NCI-H187 (cell line): ENCODE measurements around the gene TOX2.
"Not testable (repeated sequence)": the region's sequence is repeated elsewhere in the genome, so short reads cannot be mapped to it uniquely, and the experiment has no call there.

Experiments used
- DNase-seq, 2 experiments: peaks; one replicate each; lab custom pipeline; 2025; lab: John Stamatoyannopoulos, UW

Gene TOX2

DNA sequence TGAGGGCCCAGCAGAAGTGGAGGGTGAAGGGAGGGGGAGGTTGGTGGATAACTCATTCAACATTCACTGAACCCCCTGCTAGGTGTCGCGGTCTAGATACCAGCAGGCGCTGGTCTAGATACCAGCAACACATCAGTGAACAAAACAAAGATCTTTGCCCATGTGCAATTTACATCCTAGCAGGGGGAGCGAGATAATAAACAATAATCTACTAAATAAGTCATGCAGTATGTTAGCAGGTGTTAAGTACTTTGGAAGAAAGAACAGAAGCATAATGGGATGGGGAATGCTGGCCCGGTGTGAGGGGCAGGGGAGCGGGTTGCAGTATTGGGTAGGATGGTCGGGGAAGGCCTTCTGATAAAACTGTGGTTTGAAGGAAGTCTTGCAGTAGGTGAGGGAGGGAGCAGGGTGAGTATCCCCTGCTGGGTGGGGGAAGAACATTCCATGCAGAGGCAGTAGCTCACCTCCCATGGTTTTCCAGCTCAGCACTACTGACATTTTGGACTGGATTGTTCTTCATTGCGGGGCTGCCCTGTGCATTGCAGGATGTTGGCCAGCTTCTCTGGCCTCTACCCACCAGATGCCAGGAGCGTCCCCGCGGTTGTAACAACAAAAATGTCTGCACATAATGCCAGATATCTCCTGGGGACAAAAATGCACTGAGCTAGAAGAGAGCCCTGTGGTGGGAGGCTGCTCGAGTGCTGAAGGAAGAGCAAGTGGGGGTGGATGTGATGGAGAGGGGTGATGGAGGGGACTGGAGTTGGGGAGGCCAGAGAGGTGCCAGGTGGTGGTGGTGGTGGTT, 117.3 kb downstream of the TOX2 start:
- DNase-seq, result no peak

DNA sequence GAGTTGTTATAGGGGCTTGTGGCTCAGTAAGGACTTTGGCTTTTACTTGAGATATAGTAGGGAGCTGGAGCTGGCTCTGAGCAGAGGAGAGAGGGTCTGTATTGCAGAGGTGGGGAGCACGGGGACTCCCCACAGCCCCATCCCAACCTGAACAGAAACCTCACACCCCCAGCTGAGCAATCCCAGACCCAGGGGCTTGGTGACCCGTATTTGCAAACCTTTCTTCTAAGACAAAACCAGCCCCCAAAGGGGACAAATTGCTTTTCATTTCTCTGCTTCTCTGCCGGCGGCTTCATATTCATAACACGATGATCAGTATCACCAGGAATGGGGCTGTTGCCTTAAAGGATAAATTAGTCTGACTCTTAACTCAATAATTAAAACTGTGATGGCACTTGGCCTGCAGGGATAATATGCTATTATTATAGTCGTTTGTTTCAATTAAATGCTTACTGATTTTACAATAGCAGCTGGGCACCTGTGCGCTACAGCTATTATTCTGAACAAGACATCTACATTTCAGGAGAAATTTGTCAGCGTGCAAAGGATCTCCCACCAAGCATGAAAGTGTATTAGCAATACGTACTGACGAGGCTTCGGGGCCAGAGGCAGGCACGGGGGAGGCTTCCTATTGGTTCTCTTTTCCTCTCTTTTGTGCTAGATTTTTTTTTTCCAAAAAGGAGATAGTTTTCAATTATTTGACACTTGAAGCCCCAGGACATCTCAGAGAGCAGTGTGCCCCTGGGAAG, 118.1 kb downstream of the TOX2 start:
- DNase-seq, result no peak

DNA sequence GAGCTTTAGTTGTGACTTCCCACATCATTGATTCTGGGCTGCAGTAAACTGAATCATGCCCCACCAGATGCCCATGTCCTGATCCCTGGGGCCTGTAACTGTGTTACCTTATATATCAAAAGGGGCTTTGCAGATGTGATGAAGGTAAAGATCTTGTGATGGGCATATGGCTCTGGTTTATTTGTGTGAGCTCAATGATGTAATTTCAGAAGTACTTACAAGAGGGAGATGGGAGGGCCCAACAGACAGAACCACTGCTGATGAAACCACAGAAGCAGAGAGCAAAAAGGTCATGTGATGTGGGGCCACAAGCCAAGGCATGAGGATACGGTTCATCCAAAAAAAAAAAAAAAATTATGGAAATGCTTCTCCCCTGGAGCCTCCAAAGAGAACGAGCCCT, 118.7 kb downstream of the TOX2 start:
- no peak for DNase-seq

DNA sequence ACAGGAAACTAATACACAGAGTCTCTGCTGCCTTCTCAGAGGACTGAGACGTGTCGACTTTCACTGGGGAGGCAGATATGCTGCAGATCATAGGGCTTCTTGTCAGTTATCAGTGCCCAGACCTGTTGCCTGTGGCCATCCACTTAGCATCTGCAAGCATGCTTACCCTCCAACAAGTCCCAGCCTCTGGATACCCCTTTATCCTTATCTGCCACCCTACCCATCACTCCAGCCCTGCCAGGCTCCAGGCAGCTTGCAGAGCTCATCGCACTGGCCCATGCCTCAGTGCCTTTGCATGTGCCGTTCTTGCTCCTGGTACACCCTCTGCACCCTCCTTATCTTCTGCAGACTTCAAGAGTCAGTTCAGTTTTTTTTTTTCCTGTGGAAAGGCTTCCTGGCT, 119.2 kb downstream of the TOX2 start:
- DNase-seq, result no peak

DNA sequence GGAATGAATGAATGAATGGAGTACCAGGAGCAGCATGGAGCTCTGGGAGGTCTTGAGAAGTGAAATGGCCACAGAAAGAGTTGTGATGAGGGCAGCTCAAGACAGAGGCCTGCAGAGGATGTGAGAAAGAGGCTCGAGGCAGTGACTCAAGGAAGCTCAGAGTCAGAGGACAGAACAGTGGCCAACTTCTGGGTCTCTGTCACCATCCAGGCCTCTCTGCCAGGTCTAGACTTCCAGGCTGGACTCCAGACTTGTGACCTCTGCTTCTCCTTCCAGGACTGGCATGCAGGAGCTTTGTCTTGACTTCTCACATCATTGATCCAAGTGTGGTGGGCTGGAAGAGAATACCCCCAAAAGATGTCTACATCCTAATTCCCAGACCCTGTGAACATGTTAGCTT, 119.8 kb downstream of the TOX2 start:
- DNase-seq, result no peak

DNA sequence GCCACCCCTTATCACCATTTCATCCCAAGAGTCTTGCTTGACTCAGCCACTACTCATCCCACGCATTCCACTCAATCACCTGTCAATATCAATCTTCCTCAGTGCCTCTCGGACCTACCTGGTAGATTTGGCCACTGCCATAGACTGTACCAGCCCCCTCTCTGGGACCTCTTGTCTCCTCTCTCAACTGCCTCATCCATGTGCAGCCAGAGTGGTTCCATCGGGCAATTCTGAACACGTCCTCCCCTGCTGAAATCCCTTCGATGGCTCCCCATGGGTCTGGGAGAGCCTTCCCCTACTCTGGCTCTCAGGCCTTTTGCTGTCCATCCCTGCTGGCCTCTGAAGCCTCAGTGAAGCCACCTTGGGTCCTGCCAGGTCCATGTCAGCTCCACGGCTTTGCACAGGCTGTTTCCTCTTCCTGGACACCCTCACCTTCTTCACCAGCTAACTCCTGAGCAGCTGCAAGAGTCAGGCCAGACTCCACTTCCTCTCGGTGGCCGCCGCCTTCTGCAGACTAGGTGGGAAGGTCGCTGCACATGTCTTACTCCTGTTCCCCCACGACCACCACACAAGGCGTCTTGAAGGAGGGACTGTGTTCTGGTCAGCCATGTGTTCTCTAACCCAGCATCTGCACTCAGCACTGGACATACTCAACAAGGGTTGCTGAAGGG, 120.4 kb downstream of the TOX2 start:
- no peak for DNase-seq

DNA sequence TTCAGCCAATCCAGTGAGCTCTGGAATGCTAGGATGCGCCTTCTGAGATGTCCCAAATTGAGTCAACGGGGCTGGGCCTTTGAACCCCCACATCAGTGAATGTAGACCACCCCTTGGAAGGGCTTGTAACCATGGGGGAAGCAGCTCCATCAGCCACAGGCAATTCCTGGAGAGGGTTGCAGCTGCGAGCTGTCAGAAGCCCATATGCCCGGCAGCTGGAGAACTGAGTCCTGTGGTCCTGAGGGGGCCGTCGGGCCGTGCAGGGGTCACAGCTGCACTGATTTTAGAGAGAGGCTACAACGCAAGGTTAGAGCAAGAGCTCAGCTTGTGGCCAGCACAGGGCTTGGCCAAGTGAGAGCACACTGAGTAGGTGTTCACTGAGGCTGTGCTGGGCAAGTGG, 121.3 kb downstream of the TOX2 start:
- DNase-seq, result no peak

DNA sequence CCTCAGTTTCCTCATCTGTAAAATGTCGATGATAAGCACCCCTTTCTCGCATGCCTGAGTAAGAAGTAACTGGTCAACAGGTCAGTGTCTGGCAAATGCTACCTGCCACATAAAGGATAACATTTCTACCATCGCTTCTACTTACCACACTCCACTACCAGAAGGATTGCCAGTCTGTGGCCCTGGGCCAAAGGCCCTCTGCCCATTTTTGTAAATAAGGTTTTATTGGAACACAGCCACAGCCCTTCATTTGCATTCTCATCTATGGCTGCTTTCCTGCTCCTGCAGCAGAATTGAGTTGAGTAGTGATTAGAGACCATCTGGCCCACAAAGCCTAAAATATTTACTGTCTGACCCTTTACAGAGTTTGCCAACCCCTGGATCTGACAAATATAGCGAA, 121.8 kb downstream of the TOX2 start:
- DNase-seq, result no peak

DNA sequence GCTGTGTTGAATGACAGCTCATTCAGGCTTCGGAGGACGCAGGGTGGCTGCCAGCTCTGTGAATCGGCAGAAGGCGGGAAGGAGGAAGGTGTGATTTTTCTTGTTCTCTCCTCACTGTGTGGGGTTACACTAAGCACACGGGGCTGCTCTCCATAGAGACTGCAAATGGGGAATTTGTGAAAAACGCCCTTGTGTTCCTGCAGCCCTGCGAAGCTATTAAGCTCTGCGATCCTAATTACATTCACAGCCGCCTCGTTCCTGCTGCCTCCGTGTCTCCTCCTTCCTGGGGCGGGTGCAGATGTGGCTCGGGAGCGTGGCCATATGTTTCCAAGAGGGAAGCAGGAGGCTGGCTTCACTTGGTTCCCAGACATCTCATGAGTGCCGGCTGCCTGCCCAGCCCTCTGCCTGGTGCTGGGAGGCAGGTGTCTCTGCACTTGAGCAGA, 124.0 kb downstream of the TOX2 start:
- DNase-seq, result peak; percentile 80 to 89

DNA sequence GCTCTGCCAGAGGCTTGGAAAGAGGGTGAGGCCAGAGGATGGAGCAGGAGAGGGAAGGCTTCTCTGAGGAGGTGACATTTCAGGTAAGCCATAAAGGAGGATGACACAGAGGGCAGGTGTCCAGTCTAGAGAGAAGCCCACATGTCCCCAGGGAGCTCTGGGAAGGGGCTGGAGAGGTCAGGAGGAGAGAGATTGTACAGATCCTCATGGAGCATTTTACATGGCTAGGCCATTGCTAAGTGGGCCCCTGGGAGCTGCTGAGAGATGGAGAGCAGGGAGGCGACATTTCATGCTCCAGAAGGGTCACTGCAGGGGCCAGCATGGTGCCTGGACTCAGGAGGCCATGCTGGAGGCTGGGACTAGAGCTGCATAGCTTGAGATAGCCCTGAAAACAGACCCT, 124.5 kb downstream of the TOX2 start:
- DNase-seq, result no peak

DNA sequence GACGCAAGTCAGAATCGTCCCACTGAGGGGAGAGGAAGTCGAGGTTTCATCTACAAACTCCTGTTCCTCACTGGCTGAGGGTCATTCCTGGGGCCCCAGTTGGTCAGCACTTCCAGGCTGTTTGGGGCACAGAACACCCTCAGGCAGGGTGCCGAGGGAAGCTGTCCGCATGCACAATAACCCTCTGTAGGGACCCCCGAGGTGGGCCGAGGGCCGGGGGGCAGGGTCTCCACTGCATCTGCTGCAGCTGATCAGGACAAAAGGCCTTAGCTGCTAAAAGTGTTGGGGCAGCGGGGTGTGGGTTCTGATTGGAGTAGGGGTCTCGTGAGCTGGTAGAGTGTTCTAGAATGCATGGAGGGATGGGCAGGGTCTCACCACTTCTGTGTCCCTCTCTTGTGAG, 125.1 kb downstream of the TOX2 start:
- no peak for DNase-seq

DNA sequence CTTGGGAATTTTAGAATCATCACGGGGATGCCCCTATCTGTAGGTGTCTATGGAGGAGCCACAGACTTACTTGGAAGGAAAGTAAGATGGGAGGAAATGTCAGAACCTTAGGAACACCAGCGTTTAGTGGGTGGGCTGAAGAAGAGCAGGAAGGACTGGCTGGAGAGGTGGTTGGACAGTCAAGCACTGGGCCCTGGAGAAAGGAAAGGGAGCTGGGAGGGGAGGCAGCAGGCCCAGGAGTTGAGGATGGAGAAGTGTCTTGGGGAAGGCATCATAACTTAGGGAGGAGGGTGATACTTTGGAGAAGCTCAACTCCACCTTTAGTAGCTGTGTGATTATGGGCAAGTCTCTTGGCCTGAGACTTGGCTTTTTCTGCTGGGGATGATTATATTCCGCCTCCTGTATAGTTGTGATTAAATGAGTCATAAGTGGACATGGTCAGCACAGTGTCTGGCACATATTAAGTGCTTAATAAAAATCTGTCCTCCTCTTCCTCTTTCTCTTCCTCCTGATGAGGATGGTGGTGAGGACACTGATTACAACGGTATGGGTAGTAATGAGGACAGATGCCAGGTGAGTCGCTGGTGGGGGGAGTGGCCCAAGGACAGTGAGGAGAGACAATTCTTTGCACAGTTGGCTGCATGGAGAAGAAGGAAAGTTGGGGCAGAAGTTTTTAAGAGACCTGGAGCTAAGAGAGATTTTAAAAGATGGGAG, 125.7 kb downstream of the TOX2 start:
- no peak for DNase-seq

DNA sequence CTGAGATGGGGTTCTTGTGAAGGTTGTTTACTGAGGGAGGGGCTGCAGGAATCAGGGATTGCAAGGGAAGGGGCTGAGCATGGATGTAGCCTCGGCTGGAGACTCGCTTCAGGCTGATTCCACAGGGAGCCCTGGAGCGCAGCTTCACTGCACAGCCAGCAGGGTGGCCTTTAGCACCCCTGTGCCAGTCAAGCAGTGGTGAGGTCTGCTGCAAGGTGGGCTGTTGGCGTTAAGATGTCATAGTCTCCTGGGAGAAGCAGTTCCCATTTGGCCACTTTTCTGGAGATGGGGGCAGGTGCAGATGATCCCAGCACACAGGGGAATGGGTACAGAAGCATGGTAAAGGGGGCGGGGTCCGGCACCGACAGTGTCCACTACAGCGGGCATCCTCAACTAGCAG, 126.3 kb downstream of the TOX2 start:
- DNase-seq, result no peak

DNA sequence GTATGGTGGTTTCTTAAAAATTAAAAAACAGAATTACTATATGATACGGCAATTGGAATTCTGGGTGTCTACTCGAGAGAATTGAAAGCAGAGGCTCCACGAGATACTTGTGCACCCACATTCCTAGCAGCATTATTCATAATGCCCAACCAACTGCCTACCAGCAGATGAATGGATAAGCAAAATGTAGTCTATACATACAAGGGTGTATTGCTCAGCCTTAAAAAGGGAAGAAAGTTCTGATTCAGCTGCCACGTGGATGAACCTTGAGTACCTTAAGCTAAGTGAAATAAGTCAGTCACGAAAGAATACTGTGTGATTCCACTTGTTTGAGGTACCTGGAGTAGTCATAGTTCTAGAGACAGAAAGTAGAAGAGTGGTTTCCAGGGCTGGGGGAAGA, 130.1 kb downstream of the TOX2 start:
- not testable (repeated sequence) for DNase-seq

DNA sequence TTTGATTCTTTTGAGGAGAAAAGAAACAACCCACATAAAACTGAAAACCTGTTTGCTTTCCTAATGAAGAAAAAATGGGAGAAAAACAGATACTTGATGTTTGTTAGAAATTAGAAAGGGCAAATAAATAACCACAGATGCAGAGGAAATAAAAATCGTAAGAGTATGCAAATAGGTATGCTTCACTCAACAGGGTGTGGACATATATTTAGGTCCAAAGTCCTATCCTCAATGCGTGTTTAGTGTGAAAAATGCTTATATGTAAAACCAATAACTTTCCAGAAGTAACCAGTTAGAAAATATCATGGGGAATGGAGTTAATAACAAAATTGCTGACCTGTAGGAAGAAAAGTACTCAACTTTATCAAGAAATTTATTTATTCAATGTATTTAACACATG, 135.7 kb downstream of the TOX2 start:
- no peak for DNase-seq

DNA sequence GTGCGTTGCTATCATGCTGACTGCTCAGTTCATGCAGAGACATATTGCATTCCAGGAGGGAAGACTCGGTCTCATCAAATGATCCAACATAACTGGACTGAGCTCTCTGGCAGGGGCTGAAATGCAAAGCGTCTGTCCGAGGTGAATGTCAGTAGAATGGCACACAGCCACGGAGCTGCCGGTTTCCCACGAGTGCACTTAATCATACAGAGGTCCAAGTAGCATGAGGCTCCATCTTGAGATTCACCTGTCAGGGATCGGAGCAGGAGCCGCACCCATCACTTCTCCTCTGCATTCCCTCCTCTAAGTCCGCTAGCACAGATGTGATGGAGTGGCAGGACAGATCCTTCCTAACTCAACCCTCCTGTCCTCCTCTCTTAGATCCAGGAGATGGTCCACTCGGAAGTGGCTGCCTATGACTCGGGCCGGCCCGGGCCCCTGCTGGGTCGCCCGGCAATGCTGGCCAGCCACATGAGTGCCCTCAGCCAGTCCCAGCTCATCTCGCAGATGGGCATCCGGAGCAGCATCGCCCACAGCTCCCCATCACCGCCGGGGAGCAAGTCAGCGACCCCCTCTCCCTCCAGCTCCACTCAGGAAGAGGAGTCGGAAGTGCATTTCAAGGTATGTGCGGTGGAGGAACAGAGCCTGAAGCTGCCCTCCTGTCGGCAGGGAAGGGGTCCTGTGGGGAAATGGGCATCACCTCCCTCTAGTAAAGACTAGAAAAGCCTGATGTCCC, 136.4 kb downstream of the TOX2 start:
- DNase-seq, result no peak

DNA sequence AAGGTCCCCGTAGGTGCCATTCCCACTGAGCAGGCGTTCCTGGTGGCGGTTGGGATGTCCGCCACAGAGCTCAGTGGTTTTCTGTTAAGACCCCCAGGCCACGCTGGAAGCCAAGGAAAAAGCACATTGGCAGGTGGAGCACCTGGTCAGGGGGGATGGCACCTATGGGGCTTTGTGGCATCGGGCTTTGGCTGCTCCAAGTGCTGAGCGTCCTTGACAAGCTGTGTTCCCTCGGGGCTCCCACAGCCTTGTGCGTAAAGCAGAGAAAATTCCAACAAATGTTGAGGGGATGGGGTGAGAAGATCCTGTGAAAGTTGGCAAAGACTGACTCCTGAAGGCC, 137.0 kb downstream of the TOX2 start:
- no peak for DNase-seq

DNA sequence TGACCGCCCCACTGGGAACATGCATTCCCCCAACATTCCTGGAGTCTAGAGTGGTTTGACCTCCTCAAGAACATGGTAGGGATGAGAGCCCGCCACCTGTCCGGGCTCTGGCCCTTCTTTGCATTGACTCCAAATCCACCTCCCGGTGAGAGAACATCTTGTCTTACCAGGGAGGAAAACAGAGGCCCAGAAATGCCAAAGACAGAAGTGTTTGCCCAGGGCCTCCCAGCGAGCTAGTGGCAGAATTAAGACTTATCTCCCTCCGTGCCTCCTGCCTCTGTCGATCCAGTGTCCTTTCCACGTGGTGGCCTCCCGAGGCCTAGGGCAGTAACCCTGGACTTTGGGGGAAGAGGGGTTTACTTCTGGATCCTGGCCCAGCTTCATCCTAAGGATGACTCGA, 137.5 kb downstream of the TOX2 start:
- no peak for DNase-seq

DNA sequence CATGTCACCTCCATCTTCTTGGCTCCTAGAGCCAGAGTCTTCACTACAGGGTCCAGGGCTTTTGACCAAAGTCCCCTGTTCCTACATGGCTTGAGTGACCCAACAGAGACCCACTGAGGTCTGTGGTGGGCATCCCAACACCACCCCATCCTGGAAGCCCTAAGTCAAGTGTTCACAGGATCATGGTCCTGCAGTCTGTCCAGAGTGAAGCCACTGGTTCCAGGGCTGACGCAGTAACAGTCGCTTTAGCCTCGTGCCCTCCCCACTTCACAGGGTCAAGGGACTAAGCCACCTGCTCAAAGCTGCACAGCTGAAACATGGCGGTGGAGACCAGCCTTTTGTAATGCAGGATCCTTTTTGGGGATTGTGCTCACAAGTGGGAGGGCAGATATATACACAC, 138.4 kb downstream of the TOX2 start:
- DNase-seq, result no peak

DNA sequence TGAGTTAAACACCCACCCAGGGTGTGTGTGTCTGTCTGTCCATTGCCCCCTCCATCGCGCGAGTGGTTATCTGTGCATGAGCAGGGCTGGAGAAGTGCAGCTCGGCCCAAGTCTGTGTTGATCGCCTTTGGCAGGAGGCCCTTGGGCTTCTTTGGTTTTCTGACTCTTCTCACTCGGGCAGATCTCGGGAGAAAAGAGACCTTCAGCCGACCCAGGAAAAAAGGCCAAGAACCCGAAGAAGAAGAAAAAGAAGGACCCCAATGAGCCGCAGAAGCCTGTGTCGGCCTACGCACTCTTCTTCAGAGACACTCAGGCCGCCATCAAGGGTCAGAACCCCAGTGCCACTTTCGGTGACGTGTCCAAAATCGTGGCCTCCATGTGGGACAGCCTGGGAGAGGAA, 139.5 kb downstream of the TOX2 start:
- DNase-seq, result no peak

DNA sequence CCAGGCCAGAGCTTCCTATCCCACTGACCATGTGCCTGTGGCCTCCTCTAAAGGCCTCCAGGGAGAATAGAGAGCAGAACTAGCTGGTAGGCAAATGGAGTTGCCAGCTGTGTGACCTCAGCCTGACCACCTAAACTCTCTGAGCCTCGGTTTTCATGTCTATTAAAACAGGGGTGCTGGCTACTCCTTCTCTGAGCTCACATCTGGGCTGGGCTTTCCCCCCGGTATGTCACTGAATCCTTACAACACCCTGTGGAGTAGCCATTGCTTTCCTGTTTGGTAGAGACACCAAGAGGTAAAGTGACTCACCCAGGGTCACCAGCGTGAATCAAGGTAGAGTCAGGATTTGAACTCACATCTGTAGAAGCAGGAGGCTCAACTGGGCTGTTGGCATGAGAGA, 140.2 kb downstream of the TOX2 start:
- DNase-seq, result no peak
